GM21381 (cell line): ENCODE measurements around the gene ATAD3C.
"Not testable (repeated sequence)": the region's sequence is repeated elsewhere in the genome, so short reads cannot be mapped to it uniquely, and the experiment has no call there.

Experiments used
- ATAC-seq: cut with Tn5 transposase; IDR thresholded peaks from one replicate; pipeline ENCODE4 v1.9.1; 2021; ENCODE audit warnings: mild to moderate bottlenecking, moderate library complexity; ENCODE audit not compliant: unreplicated experiment

Gene ATAD3C

GRCh38 chr1:1468196-1468985 is 18.9 kb downstream of the ATAD3C start:
- ATAC-seq = not testable (repeated sequence)

GRCh38 chr1:1470626-1471388 is 21.3 kb downstream of the ATAD3C start:
- no peak for ATAC-seq

GRCh38 chr1:1471389-1472052 is 22.0 kb downstream of the ATAD3C start, which contains the start of gene ATAD3B:
Gene ATAD3B (plus strand): TSS chr1:1471765. CDS start chr1:1471885, 120 bp downstream.
- ATAC-seq = peak; percentile 92

GRCh38 chr1:1472053-1472876 is 22.8 kb downstream of the ATAD3C start:
- ATAC-seq = peak; percentile 13

GRCh38 chr1:1476011-1476410 is 26.5 kb downstream of the ATAD3C start:
- not testable (repeated sequence) for ATAC-seq

- no peak for ATAC-seq
Measured at GRCh38 chr1:1477206-1477605, 27.7 kb downstream of the ATAD3C start.

- no peak for ATAC-seq
Measured at GRCh38 chr1:1479547-1480487, 30.3 kb downstream of the ATAD3C start.

- not testable (repeated sequence) for ATAC-seq
Measured at GRCh38 chr1:1480488-1480867, 31.0 kb downstream of the ATAD3C start.

- not testable (repeated sequence) for ATAC-seq
Measured at GRCh38 chr1:1481811-1482210, 32.3 kb downstream of the ATAD3C start.

GRCh38 chr1:1482856-1483255 is 33.4 kb downstream of the ATAD3C start:
- ATAC-seq = no peak

GRCh38 chr1:1483714-1484113 is 34.2 kb downstream of the ATAD3C start:
- no peak for ATAC-seq

- not testable (repeated sequence) for ATAC-seq
Measured at GRCh38 chr1:1484976-1485750, 35.7 kb downstream of the ATAD3C start.

GRCh38 chr1:1485755-1486317 is 36.3 kb downstream of the ATAD3C start:
- not testable (repeated sequence) for ATAC-seq

- ATAC-seq = no peak
Measured at GRCh38 chr1:1487701-1488100, 38.2 kb downstream of the ATAD3C start.

GRCh38 chr1:1489231-1489630 is 39.7 kb downstream of the ATAD3C start:
- no peak for ATAC-seq

GRCh38 chr1:1489861-1490260 is 40.4 kb downstream of the ATAD3C start:
- ATAC-seq = no peak

GRCh38 chr1:1490633-1491230 is 41.2 kb downstream of the ATAD3C start:
- no peak for ATAC-seq

GRCh38 chr1:1491601-1492000 is 42.1 kb downstream of the ATAD3C start:
- ATAC-seq = no peak
